ENCODE results near the gene ZNF319. TPM values are rescaled to one million over a fixed set of nuclear protein-coding genes. Genes with fewer than 3 reads are reported as not detected.
A peak's percentile ranks its signal among the peaks of the same experiment; 100 is the strongest.

Gene ZNF319
- total and polyA plus RNA-seq, 2 of the 13 experiments (the other 11 are each of a cell fraction or from before 2014, with no cell fraction given): 2.4 to 3.6 TPM

GRCh38 chr16:58024486-58025350 lies 24.2 kb upstream of the ZNF319 start (continued):
- TF ChIP-seq ZHX1 (CRISPR knock-in tag; IDR thresholded peaks at IDR 0.05; ENCODE audit: low read depth) (peak; percentile 49; the same call in 1 of the 2 replicates), ZBTB25 (CRISPR knock-in tag; IDR thresholded peaks at IDR 0.05) (peak; percentile 92), ELF3 (CRISPR knock-in tag; IDR thresholded peaks at IDR 0.05) (peak; percentile 98), ZBTB7A (CRISPR knock-in tag; IDR thresholded peaks at IDR 0.05) (0 out of 2 replicates have a peak, but pooled peaks have one; percentile 16), GATAD1 (CRISPR knock-in tag; IDR thresholded peaks at IDR 0.05) (peak; percentile 76), ZNF350 (CRISPR knock-in tag; IDR thresholded peaks at IDR 0.05; ENCODE audit: borderline replicate concordance, low read depth) (peak; percentile 91), ZNF619 (CRISPR knock-in tag; IDR thresholded peaks at IDR 0.05) (peak; percentile 2), U2AF1 (optimal IDR thresholded peaks at IDR 0.05; ENCODE audit: low read depth, low read length) (no peak), ZBTB34 (CRISPR knock-in tag; IDR thresholded peaks at IDR 0.05) (no peak), NPAS2 (CRISPR knock-in tag; IDR thresholded peaks at IDR 0.05; ENCODE audit: borderline replicate concordance) (no peak), KDM6A (CRISPR knock-in tag; IDR thresholded peaks at IDR 0.05; ENCODE audit: low read depth) (peak; percentile 93), ZFP90 (CRISPR knock-in tag; IDR thresholded peaks at IDR 0.05; ENCODE audit: borderline replicate concordance) (peak; percentile 57; the same call in 1 of the 2 replicates), ZBTB37 (CRISPR knock-in tag; IDR thresholded peaks at IDR 0.05) (peak; percentile 73; the same call in 1 of the 2 replicates), ZNF446 (CRISPR knock-in tag; IDR thresholded peaks at IDR 0.05) (no peak), TCF12 (IDR thresholded peaks at IDR 0.05) (no peak), TCF12 (CRISPR knock-in tag; IDR thresholded peaks at IDR 0.05) (peak; percentile 90)
- TF ChIP-seq, protein P1, sequence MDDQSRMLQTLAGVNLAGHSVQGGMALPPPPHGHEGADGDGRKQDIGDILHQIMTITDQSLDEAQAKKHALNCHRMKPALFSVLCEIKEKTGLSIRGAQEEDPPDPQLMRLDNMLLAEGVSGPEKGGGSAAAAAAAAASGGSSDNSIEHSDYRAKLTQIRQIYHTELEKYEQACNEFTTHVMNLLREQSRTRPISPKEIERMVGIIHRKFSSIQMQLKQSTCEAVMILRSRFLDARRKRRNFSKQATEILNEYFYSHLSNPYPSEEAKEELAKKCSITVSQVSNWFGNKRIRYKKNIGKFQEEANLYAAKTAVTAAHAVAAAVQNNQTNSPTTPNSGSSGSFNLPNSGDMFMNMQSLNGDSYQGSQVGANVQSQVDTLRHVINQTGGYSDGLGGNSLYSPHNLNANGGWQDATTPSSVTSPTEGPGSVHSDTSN (CRISPR knock-in tag; IDR thresholded peaks at IDR 0.05; ENCODE audit: borderline replicate concordance): no peak
